ENCODE data around the gene GSAP.
"Not testable (repeated sequence)": the region's sequence is repeated elsewhere in the genome, so short reads cannot be mapped to it uniquely, and the experiment has no call there.

The GSAP gene

GRCh38 chr7:77284616-77285015 lies 131.5 kb downstream of the GSAP start:
- Mint-ChIP-seq H3K27ac (no peak overlapping the region), H3K9me3 (no peaks in the 10 kb centered on the region), H3K27me3 (no peaks in the 10 kb centered on the region), H3K4me3 (no peak overlapping the region), H3K4me1 (no peaks in the 10 kb centered on the region), H3K36me3 (peaks cover 30% of the 10 kb centered on the region)

- H3K27ac Mint-ChIP-seq, result no peak overlapping the region
- peaks cover 26% of the 10 kb centered on the region for H3K36me3 Mint-ChIP-seq
Observed at GRCh38 chr7:77284005-77284404, 132.1 kb downstream of the GSAP start.

GRCh38 chr7:77282897-77283296 lies 133.3 kb downstream of the GSAP start:
- Mint-ChIP-seq H3K36me3 (peaks cover 30% of the 10 kb centered on the region), H3K27me3 (no peaks in the 10 kb centered on the region), H3K4me1 (no peaks in the 10 kb centered on the region), H3K27ac (no peak overlapping the region), H3K4me3 (no peak overlapping the region), H3K9me3 (no peaks in the 10 kb centered on the region)

More at GRCh38 chr7:77284005-77284404, 132.1 kb downstream of the GSAP start:
- Mint-ChIP-seq H3K9me3 (no peaks in the 10 kb centered on the region), H3K27me3 (no peaks in the 10 kb centered on the region), H3K4me3 (no peak overlapping the region), H3K4me1 (no peaks in the 10 kb centered on the region)

- no peak overlapping the region for H3K4me3 Mint-ChIP-seq
- no peaks in the 10 kb centered on the region for H3K27me3 Mint-ChIP-seq
- H3K27ac Mint-ChIP-seq, result no peak overlapping the region
- no peaks in the 10 kb centered on the region for H3K4me1 Mint-ChIP-seq
- H3K36me3 Mint-ChIP-seq, result peaks cover 20% of the 10 kb centered on the region
- no peaks in the 10 kb centered on the region for H3K9me3 Mint-ChIP-seq
Observed at GRCh38 chr7:77281780-77282478, 134.2 kb downstream of the GSAP start.

GRCh38 chr7:77276120-77276519 lies 140.0 kb downstream of the GSAP start:
- no peak overlapping the region for H3K4me3 Mint-ChIP-seq
- no peak overlapping the region for H3K27ac Mint-ChIP-seq

GRCh38 chr7:77275663-77276062 lies 140.5 kb downstream of the GSAP start:
- H3K4me3 Mint-ChIP-seq, H3K4me1 Mint-ChIP-seq, H3K27me3 Mint-ChIP-seq, H3K27ac Mint-ChIP-seq, H3K9me3 Mint-ChIP-seq: not testable (repeated sequence)
- peaks cover 21% of the 10 kb centered on the region for H3K36me3 Mint-ChIP-seq

More at GRCh38 chr7:77276120-77276519, 140.0 kb downstream of the GSAP start:
- Mint-ChIP-seq H3K9me3 (no peaks in the 10 kb centered on the region), H3K4me1 (peaks cover 7% of the 10 kb centered on the region), H3K27me3 (no peaks in the 10 kb centered on the region), H3K36me3 (peaks cover 21% of the 10 kb centered on the region)

- Mint-ChIP-seq H3K4me3 (no peak overlapping the region), H3K36me3 (peaks cover 23% of the 10 kb centered on the region), H3K27me3 (no peaks in the 10 kb centered on the region), H3K4me1 (peaks cover 7% of the 10 kb centered on the region), H3K9me3 (no peaks in the 10 kb centered on the region), H3K27ac (no peak overlapping the region)
Observed at GRCh38 chr7:77271766-77272165, 144.4 kb downstream of the GSAP start.

- no peaks in the 10 kb centered on the region for H3K27me3 Mint-ChIP-seq
- no peaks in the 10 kb centered on the region for H3K9me3 Mint-ChIP-seq
- no peak overlapping the region for H3K27ac Mint-ChIP-seq
- no peak overlapping the region for H3K4me3 Mint-ChIP-seq
- H3K36me3 Mint-ChIP-seq, result peaks cover 17% of the 10 kb centered on the region
- H3K4me1 Mint-ChIP-seq, result no peaks in the 10 kb centered on the region
Observed at GRCh38 chr7:77270094-77270480, 146.1 kb downstream of the GSAP start.

- Mint-ChIP-seq H3K9me3 (no peaks in the 10 kb centered on the region), H3K36me3 (peaks cover 18% of the 10 kb centered on the region), H3K4me3 (no peak overlapping the region), H3K4me1 (no peaks in the 10 kb centered on the region), H3K27ac (no peak overlapping the region), H3K27me3 (no peaks in the 10 kb centered on the region)
Observed at GRCh38 chr7:77269360-77270093, 146.6 kb downstream of the GSAP start.

GRCh38 chr7:77266291-77266794 lies 149.8 kb downstream of the GSAP start:
- Mint-ChIP-seq H3K27ac (no peak overlapping the region), H3K4me1 (no peaks in the 10 kb centered on the region), H3K27me3 (no peaks in the 10 kb centered on the region), H3K36me3 (peaks cover 10% of the 10 kb centered on the region), H3K4me3 (no peak overlapping the region), H3K9me3 (no peaks in the 10 kb centered on the region)

GRCh38 chr7:77265666-77266065 lies 150.5 kb downstream of the GSAP start:
- H3K27ac Mint-ChIP-seq, result no peak overlapping the region
- H3K36me3 Mint-ChIP-seq, result peaks cover 10% of the 10 kb centered on the region
- no peak overlapping the region for H3K4me3 Mint-ChIP-seq
- no peaks in the 10 kb centered on the region for H3K9me3 Mint-ChIP-seq
- no peaks in the 10 kb centered on the region for H3K27me3 Mint-ChIP-seq
- H3K4me1 Mint-ChIP-seq, result no peaks in the 10 kb centered on the region

GRCh38 chr7:77262316-77262715 lies 153.8 kb downstream of the GSAP start:
- Mint-ChIP-seq H3K9me3 (no peaks in the 10 kb centered on the region), H3K36me3 (peaks cover 2% of the 10 kb centered on the region), H3K4me3 (no peak overlapping the region), H3K27me3 (no peaks in the 10 kb centered on the region), H3K4me1 (no peaks in the 10 kb centered on the region), H3K27ac (no peak overlapping the region)

Data from activated naive CD4-positive, alpha-beta T cell treated with anti-CD3 and anti-CD28 coated beads, Interleukin-2, amount 50 U/mL, for 24 hours (primary cell).